Osteoblast (primary cell): ENCODE measurements around the gene BTK. TPM values are rescaled to one million over a fixed set of nuclear protein-coding genes. Genes with fewer than 3 reads are reported as not detected.
A peak's percentile ranks its signal among the peaks of the same experiment; 100 is the strongest.

ENCODE experiments used
- DNase-seq: peaks from one replicate; pipeline ENCODE4 v3.0.0; 2011; ENCODE audit warnings: low spot score, mixed read lengths; ENCODE audit not compliant: insufficient read length; ENCODE audit errors: missing footprints
- H2AFZ ChIP-seq: 2 replicates; pipeline ENCODE4 v1.6.0; 2011; ENCODE audit warnings: mild to moderate bottlenecking, low read length
- H3K27ac ChIP-seq: 2 replicates; pipeline ENCODE4 v1.5.1; 2011; ENCODE audit warnings: mild to moderate bottlenecking, low read depth, low read length, moderate library complexity
- H3K27me3 ChIP-seq: 2 replicates; pipeline ENCODE4 v1.6.0; 2012; ENCODE audit warnings: mild to moderate bottlenecking, control low read depth, inconsistent platforms, low read length, moderate library complexity; ENCODE audit not compliant: insufficient read depth
- H3K36me3 ChIP-seq: 2 replicates; pipeline ENCODE4 v1.5.1; 2011; ENCODE audit warnings: mild to moderate bottlenecking, low read length, control low read depth, moderate library complexity; ENCODE audit not compliant: insufficient read depth
- H3K4me1 ChIP-seq: 2 replicates; pipeline ENCODE4 v1.5.1; 2011; ENCODE audit warnings: mild to moderate bottlenecking, low read length, control low read depth, moderate library complexity; ENCODE audit not compliant: insufficient read depth
- H3K4me2 ChIP-seq: 2 replicates; pipeline ENCODE4 v1.6.0; 2011; ENCODE audit warnings: mild to moderate bottlenecking, low read length; ENCODE audit not compliant: insufficient read depth
- H3K4me3 ChIP-seq: fragments of 200-600 bp; sonication (generic); 3 replicates; pipeline ENCODE4 v1.5.1; 2012; ENCODE audit warnings: mild to moderate bottlenecking, low read length, inconsistent platforms; ENCODE audit not compliant: insufficient read depth
- H3K79me2 ChIP-seq: 2 replicates; pipeline ENCODE4 v1.6.0; 2012; ENCODE audit warnings: mild to moderate bottlenecking, low read length, control low read depth, inconsistent platforms; ENCODE audit not compliant: insufficient read depth
- H3K9me3 ChIP-seq: 2 replicates; pipeline ENCODE4 v1.5.1; 2011; ENCODE audit warnings: low read depth, low read length, control low read depth
- H4K20me1 ChIP-seq: 2 replicates; pipeline ENCODE4 v1.6.0; 2012; ENCODE audit warnings: mild to moderate bottlenecking, low read length, control low read depth; ENCODE audit not compliant: insufficient read depth
- total RNA-seq: library from RNA; depleted of rRNA; stranded (reverse); fragments of >200 nt; gene quantifications from 2 replicates; pipeline ENCODE4 v1.2.3, GENCODE V29; 2012
- TF ChIP-seq, protein P1 (sequence below): IDR thresholded peaks from 2 replicates; pipeline ENCODE4 v1.5.1; 2011; ENCODE audit warnings: mild to moderate bottlenecking, low read depth, low read length, moderate library complexity; ENCODE audit errors: extremely low read depth

BTK gene
- total RNA-seq, 1 donor: not detected

GRCh38 chrX:101408532-101408841, 22.5 kb upstream of the BTK start:
- no peak overlapping the region for H2AFZ ChIP-seq
- DNase-seq: no peak
- TF ChIP-seq, protein P1, sequence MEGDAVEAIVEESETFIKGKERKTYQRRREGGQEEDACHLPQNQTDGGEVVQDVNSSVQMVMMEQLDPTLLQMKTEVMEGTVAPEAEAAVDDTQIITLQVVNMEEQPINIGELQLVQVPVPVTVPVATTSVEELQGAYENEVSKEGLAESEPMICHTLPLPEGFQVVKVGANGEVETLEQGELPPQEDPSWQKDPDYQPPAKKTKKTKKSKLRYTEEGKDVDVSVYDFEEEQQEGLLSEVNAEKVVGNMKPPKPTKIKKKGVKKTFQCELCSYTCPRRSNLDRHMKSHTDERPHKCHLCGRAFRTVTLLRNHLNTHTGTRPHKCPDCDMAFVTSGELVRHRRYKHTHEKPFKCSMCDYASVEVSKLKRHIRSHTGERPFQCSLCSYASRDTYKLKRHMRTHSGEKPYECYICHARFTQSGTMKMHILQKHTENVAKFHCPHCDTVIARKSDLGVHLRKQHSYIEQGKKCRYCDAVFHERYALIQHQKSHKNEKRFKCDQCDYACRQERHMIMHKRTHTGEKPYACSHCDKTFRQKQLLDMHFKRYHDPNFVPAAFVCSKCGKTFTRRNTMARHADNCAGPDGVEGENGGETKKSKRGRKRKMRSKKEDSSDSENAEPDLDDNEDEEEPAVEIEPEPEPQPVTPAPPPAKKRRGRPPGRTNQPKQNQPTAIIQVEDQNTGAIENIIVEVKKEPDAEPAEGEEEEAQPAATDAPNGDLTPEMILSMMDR: no peak
- H3K79me2 ChIP-seq: peaks cover 68% of the 10 kb centered on the region
- peak overlapping the region; percentile 85 for H3K4me2 ChIP-seq
- H4K20me1 ChIP-seq: peaks cover 15% of the 10 kb centered on the region
- peaks cover 12% of the 10 kb centered on the region for H3K4me1 ChIP-seq
- peak overlapping the region; percentile 88 for H3K4me3 ChIP-seq
- H3K36me3 ChIP-seq: peaks cover 8% of the 10 kb centered on the region
- H3K27ac ChIP-seq: peak overlapping the region; percentile 98
- H3K9me3 ChIP-seq: no peaks in the 10 kb centered on the region
- no peaks in the 10 kb centered on the region for H3K27me3 ChIP-seq

- Histone ChIP-seq H3K79me2 (peaks cover 65% of the 10 kb centered on the region), H3K27ac (peak within 1 kb of the TSS; percentile 98), H4K20me1 (peaks cover 13% of the 10 kb centered on the region), H3K36me3 (peaks cover 8% of the 10 kb centered on the region), H3K4me1 (peaks cover 12% of the 10 kb centered on the region), H3K9me3 (no peaks in the 10 kb centered on the region), H3K27me3 (no peaks in the 10 kb centered on the region), H3K4me2 (peak within 1 kb of the TSS; percentile 85), H3K4me3 (peak within 1 kb of the TSS; percentile 88), H2AFZ (peak within 1 kb of the TSS; percentile 90)
- DNase-seq: peak; percentile 92
- TF ChIP-seq, protein P1: no peak
Measured at GRCh38 chrX:101407748-101408531, 21.9 kb upstream of the BTK start, which contains the start of the genes GLA and HNRNPH2. Gene GLA, minus strand, starts transcription at chrX:101407925. Its CDS starts 22 bp downstream, at chrX:101407903. Gene HNRNPH2, plus strand, starts transcription at chrX:101408222. Its CDS starts 3,767 bp downstream, at chrX:101411989.

- TF ChIP-seq, protein P1: no peak
- Histone ChIP-seq H4K20me1 (peaks cover 9% of the 10 kb centered on the region), H3K4me1 (peaks cover 12% of the 10 kb centered on the region), H3K4me2 (peak overlapping the region; percentile 83), H3K79me2 (peaks cover 59% of the 10 kb centered on the region), H3K36me3 (peaks cover 6% of the 10 kb centered on the region), H3K27me3 (no peaks in the 10 kb centered on the region), H3K9me3 (no peaks in the 10 kb centered on the region), H2AFZ (peak overlapping the region; percentile 90), H3K4me3 (peak overlapping the region; percentile 88), H3K27ac (peak overlapping the region; percentile 98)
- no peak for DNase-seq
Measured at GRCh38 chrX:101407167-101407747, 21.3 kb upstream of the BTK start.

GRCh38 chrX:101399825-101400224, 13.8 kb upstream of the BTK start:
- TF ChIP-seq, protein P1: no peak

More at GRCh38 chrX:101399825-101400224, 13.8 kb upstream of the BTK start:
- Histone ChIP-seq H4K20me1 (no peaks in the 10 kb centered on the region), H3K4me2 (no peak overlapping the region), H3K4me1 (no peaks in the 10 kb centered on the region), H3K27me3 (no peaks in the 10 kb centered on the region), H3K27ac (no peak overlapping the region), H3K79me2 (peaks cover 2% of the 10 kb centered on the region), H3K36me3 (peaks cover 6% of the 10 kb centered on the region), H2AFZ (no peak overlapping the region), H3K9me3 (no peaks in the 10 kb centered on the region), H3K4me3 (no peak overlapping the region)
- no peak for DNase-seq
